ENCODE results near the gene TMEM95.
"Not testable (repeated sequence)": the region's sequence is repeated elsewhere in the genome, so short reads cannot be mapped to it uniquely, and the experiment has no call there.

The TMEM95 gene

DNA sequence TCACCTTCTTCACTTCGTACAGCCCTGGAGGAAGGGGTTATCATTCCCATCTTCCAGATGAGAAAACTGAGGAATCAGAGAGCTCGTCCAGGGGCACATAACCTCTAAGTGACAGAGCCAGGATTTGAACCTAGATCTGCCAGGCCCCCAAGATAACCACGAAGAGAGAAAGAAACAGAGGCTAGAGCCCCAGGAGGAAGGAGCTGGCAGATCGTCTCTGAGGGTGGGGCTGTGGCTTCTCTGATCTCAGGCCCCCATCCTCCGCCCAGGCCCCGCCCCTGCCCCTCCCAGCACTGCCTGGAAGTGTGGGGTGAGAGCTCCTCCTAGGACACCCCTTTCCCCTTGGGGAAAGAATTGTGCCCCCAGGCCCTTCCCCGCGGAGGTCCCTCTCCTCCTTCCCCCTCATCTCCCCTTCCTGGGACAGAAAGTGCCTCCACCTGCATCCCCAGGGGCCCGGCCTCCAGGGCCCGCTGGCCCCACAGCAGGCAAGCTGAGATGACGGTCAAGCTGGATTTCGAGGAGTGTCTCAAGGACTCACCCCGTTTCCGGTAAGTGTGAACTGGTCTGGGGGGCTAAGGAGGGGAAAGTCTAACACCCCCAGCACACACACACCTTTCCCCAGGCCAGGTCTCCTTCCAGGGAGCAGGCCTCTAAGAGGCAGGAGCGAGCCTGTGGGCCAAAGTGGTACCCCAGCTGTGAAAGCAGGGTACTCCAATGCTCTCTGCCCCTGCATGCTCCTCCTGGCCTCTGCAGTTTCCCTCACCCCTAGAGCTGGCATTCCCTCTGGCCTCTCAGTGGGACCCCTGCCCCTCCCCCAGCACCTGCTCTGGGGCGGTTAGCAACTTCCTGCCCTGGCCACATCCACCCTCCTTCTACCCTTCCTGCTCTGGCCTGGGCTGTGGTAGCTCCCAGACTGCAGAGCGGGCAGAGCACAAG, 18.4 kb upstream of the TMEM95 start, which contains the start of gene ACAP1:
TSS of gene ACAP1 (plus strand) at position 290 of the 936 bp plus-strand sequence. CDS start at position 496, 206 bp downstream.
- H3K4me3 ChIP-seq (replicated peaks; ENCODE audit: low read depth, low read length) = peak within 1 kb of the TSS; percentile 11; the same call in 1 of the 2 replicates
- no peak for TF ChIP-seq CTCF (IDR thresholded peaks at IDR 0.05; ENCODE audit: low read depth, low read length, missing control alignments)
- DNase-seq (ENCODE audit: extremely low read depth, low read depth) = no peak

DNA sequence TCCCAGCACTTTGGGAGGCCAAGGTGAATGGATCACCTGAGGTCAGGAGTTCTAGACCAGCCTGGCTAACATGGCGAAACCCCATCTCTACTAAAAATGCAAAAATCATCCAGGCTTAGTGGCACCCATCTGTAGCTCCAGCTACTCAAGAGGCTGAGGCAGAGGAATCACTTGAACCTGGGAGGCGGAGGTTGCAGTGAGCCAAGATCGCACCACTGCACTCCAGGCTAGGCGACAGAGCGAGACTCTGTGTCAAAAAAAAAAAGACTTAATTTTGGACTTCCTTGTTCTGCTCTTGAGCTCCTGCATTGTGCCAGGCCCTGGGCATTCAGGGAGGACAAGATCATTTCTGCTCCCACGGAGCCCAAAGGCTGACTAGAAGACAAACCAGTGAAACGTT, 17.4 kb upstream of the TMEM95 start:
- H3K4me3 ChIP-seq (replicated peaks; ENCODE audit: low read depth, low read length) = not testable (repeated sequence)

DNA sequence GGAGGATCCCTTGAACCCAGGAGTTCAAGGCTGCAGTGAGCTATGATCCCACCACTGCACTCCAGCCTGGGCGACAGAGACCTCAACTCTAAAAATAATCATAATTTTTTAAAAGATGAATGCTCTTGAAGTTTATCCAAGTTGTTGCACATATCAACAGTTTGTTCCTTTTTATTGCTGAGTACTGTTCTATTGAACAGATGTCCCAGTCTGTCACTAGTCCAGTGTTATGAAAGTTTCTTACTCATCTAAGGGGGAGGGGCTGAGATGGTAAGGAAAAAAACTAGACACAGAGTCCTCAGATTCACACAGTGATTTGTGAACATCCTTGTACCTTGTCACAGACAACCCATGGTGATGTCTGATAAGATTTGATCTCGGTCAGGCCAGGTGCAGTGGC, 14.8 kb upstream of the TMEM95 start:
- no peak for TF ChIP-seq CTCF (IDR thresholded peaks at IDR 0.05; ENCODE audit: low read depth, low read length, missing control alignments)
- no peak overlapping the region for H3K4me3 ChIP-seq (replicated peaks; ENCODE audit: low read depth, low read length)
- no peak for DNase-seq (ENCODE audit: extremely low read depth, low read depth)

More for the DNA sequence above, 17.4 kb upstream of the TMEM95 start:
- not testable (repeated sequence) for DNase-seq (ENCODE audit: extremely low read depth, low read depth)

DNA sequence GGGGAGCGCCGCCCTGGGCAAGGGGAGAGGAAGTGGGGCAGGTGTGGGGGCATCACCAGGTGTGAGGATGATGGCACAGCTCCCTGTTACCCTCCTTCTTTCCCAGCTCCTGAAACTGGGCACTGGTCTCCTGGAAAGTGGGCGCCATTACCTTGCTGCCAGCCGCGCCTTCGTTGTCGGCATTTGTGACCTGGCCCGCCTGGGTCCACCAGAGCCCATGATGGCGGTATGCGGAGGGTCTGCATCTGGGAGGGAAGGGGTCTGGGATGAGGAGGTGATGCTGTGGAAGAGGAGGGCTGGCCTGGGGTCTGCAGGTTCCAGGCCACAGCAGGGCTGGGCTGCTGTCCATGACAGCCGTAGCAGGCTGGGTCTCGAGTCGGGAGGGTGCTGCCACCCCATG, 13.1 kb upstream of the TMEM95 start:
- H3K4me3 ChIP-seq (replicated peaks; ENCODE audit: low read depth, low read length) = no peak overlapping the region
- no peak for DNase-seq (ENCODE audit: extremely low read depth, low read depth)
- no peak for TF ChIP-seq CTCF (IDR thresholded peaks at IDR 0.05; ENCODE audit: low read depth, low read length, missing control alignments)

DNA sequence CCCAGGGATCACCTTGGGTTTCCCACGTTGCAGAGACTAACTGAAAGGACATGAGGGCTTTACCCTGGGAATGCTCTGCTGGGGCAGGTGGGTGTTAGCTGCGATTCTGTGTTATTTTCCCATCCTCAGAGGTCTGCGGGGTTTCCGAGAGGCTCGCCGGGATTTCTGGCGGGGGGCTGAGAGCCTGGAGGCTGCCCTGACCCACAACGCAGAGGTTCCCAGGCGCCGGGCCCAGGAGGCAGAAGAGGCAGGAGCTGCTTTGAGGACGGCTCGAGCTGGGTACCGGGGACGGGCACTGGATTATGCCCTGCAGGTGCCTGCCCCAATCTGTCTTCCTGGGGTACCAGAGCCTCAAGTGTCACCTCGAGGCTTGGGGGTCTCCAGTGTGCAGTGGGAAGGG, 11.7 kb upstream of the TMEM95 start:
- no peak for DNase-seq (ENCODE audit: extremely low read depth, low read depth)
- no peak for TF ChIP-seq CTCF (IDR thresholded peaks at IDR 0.05; ENCODE audit: low read depth, low read length, missing control alignments)
- no peak overlapping the region for H3K4me3 ChIP-seq (replicated peaks; ENCODE audit: low read depth, low read length)

DNA sequence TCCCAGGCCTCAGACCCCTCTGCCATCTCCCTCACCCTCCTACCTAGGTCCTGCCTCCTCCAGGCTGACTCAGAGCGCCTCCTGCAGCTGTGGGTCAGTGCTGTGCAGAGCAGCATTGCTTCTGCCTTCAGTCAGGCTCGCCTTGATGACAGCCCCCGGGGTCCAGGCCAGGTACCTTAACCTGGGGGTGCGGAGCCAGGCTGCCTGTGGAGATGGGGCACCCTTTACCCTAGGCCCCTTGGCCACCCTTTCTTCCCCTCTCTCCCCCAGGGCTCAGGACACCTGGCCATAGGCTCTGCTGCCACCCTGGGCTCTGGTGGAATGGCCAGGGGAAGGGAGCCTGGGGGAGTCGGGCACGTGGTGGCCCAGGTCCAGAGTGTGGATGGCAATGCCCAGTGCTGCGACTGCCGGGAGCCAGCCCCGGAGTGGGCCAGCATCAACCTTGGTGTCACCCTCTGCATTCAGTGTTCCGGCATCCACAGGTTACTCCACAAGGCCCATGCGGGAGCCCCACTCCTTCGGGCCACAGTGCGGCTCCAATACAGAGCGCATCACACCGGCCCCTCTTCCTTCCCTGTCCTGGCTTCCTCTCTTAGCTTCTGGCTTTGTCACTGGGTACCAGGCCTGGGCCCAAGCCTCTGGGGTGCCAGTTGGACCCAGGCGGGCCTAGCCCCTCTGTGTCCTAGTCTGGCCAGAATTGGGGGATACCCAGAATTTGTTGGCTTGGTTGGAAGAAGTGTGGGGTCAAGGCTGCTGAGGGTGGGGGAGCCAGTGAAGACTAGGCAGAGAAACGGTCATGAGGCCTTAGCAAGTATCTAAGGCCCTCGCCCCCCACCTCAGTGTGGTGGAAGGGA, 8.0 kb upstream of the TMEM95 start:
- DNase-seq (ENCODE audit: extremely low read depth, low read depth) = no peak
- no peak overlapping the region for H3K4me3 ChIP-seq (replicated peaks; ENCODE audit: low read depth, low read length)
- no peak for TF ChIP-seq CTCF (IDR thresholded peaks at IDR 0.05; ENCODE audit: low read depth, low read length, missing control alignments)

Data from HFF-Myc (cell line).